ENCODE measurements around the gene SPAG16.

DNA sequence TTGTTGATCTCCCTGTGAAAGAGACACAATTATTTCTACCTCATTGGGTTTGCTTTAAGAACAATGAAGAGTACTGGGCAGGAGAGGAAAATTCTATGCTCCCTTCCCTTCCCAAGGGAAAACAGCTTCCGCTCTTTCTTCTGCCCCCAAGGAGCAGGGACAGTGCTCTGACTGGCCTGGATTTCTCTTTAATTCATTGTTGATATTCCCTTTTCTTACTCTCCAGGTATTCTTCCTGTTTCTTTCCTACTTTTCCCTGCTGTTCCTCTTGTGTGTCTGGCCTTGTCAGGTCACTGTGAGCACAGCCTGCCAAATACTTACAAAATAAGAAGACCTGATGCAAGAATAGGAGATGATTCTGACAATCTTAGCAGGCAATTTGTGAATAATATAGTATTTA is 49.6 kb upstream of the SPAG16 start:
- TF ChIP-seq, protein P1, sequence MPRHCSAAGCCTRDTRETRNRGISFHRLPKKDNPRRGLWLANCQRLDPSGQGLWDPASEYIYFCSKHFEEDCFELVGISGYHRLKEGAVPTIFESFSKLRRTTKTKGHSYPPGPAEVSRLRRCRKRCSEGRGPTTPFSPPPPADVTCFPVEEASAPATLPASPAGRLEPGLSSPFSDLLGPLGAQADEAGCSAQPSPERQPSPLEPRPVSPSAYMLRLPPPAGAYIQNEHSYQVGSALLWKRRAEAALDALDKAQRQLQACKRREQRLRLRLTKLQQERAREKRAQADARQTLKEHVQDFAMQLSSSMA (CRISPR knock-in tag; IDR thresholded peaks at IDR 0.05) = no peak
- TF ChIP-seq, protein P2, sequence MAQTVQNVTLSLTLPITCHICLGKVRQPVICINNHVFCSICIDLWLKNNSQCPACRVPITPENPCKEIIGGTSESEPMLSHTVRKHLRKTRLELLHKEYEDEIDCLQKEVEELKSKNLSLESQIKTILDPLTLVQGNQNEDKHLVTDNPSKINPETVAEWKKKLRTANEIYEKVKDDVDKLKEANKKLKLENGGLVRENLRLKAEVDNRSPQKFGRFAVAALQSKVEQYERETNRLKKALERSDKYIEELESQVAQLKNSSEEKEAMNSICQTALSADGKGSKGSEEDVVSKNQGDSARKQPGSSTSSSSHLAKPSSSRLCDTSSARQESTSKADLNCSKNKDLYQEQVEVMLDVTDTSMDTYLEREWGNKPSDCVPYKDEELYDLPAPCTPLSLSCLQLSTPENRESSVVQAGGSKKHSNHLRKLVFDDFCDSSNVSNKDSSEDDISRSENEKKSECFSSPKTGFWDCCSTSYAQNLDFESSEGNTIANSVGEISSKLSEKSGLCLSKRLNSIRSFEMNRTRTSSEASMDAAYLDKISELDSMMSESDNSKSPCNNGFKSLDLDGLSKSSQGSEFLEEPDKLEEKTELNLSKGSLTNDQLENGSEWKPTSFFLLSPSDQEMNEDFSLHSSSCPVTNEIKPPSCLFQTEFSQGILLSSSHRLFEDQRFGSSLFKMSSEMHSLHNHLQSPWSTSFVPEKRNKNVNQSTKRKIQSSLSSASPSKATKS (CRISPR knock-in tag; IDR thresholded peaks at IDR 0.05) = no peak
- TF ChIP-seq RELA (CRISPR knock-in tag; IDR thresholded peaks at IDR 0.05) (no peak), EZH2 (conservative IDR thresholded peaks at IDR 0.05; ENCODE audit: low read depth, low read length) (no peak), TARDBP (CRISPR knock-in tag; IDR thresholded peaks at IDR 0.05) (no peak)
- TF ChIP-seq, protein P3, sequence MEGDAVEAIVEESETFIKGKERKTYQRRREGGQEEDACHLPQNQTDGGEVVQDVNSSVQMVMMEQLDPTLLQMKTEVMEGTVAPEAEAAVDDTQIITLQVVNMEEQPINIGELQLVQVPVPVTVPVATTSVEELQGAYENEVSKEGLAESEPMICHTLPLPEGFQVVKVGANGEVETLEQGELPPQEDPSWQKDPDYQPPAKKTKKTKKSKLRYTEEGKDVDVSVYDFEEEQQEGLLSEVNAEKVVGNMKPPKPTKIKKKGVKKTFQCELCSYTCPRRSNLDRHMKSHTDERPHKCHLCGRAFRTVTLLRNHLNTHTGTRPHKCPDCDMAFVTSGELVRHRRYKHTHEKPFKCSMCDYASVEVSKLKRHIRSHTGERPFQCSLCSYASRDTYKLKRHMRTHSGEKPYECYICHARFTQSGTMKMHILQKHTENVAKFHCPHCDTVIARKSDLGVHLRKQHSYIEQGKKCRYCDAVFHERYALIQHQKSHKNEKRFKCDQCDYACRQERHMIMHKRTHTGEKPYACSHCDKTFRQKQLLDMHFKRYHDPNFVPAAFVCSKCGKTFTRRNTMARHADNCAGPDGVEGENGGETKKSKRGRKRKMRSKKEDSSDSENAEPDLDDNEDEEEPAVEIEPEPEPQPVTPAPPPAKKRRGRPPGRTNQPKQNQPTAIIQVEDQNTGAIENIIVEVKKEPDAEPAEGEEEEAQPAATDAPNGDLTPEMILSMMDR (CRISPR knock-in tag; IDR thresholded peaks at IDR 0.05) = no peak
- TF ChIP-seq, protein P4, sequence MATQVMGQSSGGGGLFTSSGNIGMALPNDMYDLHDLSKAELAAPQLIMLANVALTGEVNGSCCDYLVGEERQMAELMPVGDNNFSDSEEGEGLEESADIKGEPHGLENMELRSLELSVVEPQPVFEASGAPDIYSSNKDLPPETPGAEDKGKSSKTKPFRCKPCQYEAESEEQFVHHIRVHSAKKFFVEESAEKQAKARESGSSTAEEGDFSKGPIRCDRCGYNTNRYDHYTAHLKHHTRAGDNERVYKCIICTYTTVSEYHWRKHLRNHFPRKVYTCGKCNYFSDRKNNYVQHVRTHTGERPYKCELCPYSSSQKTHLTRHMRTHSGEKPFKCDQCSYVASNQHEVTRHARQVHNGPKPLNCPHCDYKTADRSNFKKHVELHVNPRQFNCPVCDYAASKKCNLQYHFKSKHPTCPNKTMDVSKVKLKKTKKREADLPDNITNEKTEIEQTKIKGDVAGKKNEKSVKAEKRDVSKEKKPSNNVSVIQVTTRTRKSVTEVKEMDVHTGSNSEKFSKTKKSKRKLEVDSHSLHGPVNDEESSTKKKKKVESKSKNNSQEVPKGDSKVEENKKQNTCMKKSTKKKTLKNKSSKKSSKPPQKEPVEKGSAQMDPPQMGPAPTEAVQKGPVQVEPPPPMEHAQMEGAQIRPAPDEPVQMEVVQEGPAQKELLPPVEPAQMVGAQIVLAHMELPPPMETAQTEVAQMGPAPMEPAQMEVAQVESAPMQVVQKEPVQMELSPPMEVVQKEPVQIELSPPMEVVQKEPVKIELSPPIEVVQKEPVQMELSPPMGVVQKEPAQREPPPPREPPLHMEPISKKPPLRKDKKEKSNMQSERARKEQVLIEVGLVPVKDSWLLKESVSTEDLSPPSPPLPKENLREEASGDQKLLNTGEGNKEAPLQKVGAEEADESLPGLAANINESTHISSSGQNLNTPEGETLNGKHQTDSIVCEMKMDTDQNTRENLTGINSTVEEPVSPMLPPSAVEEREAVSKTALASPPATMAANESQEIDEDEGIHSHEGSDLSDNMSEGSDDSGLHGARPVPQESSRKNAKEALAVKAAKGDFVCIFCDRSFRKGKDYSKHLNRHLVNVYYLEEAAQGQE (IDR thresholded peaks at IDR 0.05; ENCODE audit: borderline replicate concordance in 1 of 2, low read depth in 1 of 2, low read length in 2 of 2) = no peak
